ENCODE measurements around the gene STX1B.

DNA sequence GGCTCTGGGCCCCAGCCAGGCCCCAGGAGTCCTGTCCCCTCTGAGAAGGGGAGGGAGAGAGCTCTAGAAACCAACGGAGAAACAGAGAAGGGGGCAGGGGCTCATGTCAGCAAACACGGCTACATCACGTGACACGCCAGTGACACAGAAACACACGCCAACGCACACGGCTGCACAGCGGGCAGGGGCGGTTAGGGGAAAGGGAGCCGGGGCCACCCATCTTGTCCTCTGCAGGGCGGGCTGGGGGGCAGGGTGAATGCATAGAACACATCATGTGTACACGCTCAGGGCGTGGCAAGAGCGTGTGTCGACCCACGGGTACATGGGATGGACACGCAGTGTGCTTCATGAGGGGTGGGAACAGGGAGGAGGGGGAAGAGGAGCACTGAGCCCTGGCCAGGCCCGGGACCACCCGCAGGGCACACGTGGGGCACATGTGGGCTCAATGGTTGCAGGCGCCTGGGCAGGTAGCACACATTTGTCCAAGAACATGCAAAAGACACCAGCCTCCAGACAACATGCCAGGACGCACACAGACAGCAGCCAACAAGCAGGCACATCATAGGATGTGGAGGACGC, 20.9 kb downstream of the STX1B start:
- TF ChIP-seq, protein P1, sequence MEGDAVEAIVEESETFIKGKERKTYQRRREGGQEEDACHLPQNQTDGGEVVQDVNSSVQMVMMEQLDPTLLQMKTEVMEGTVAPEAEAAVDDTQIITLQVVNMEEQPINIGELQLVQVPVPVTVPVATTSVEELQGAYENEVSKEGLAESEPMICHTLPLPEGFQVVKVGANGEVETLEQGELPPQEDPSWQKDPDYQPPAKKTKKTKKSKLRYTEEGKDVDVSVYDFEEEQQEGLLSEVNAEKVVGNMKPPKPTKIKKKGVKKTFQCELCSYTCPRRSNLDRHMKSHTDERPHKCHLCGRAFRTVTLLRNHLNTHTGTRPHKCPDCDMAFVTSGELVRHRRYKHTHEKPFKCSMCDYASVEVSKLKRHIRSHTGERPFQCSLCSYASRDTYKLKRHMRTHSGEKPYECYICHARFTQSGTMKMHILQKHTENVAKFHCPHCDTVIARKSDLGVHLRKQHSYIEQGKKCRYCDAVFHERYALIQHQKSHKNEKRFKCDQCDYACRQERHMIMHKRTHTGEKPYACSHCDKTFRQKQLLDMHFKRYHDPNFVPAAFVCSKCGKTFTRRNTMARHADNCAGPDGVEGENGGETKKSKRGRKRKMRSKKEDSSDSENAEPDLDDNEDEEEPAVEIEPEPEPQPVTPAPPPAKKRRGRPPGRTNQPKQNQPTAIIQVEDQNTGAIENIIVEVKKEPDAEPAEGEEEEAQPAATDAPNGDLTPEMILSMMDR (IDR thresholded peaks at IDR 0.05 in 4 of 5, conservative IDR thresholded peaks at IDR 0.05 in 1 of 5): no peak
- no peak for TF ChIP-seq POLR2A (IDR thresholded peaks at IDR 0.05)
